Endodermal cell (in vitro differentiated cells): ENCODE measurements around the gene TRPV4. TPM values are rescaled to one million over a fixed set of nuclear protein-coding genes. Genes with fewer than 3 reads are reported as not detected.
A peak's percentile ranks its signal among the peaks of the same experiment; 100 is the strongest.

Source experiments
- DNase-seq: peaks from one replicate; pipeline ENCODE4 v3.0.0-alpha.2; 2017
- H3K27ac ChIP-seq: 2 replicates; pipeline ENCODE4 v1.5.1; 2013; ENCODE audit warnings: mild to moderate bottlenecking, low read depth, low read length, moderate library complexity
- H3K27me3 ChIP-seq: 2 replicates; pipeline ENCODE4 v1.6.1; 2013; ENCODE audit warnings: mild to moderate bottlenecking, low read length, moderate library complexity; ENCODE audit not compliant: insufficient read depth, control insufficient read depth, poor library complexity, severe bottlenecking
- H3K36me3 ChIP-seq: 2 replicates; pipeline ENCODE4 v1.7.0; 2013; ENCODE audit warnings: mild to moderate bottlenecking, low read length, moderate library complexity; ENCODE audit not compliant: control insufficient read depth, insufficient read depth
- H3K4me1 ChIP-seq: one replicate; pipeline ENCODE4 v1.7.0; 2013; ENCODE audit warnings: low read length; ENCODE audit not compliant: control insufficient read depth, insufficient read depth
- H3K4me3 ChIP-seq: 2 replicates; pipeline ENCODE4 v1.5.1; 2013; ENCODE audit warnings: mild to moderate bottlenecking, low read length, moderate library complexity
- H3K9ac ChIP-seq: 2 replicates; pipeline ENCODE4 v1.6.1; 2013; ENCODE audit warnings: mild to moderate bottlenecking, low read length, moderate library complexity; ENCODE audit not compliant: poor library complexity, severe bottlenecking; ENCODE audit errors: extremely low read depth
- H3K9me3 ChIP-seq: 2 replicates; pipeline ENCODE4 v1.6.1; 2013; ENCODE audit warnings: mild to moderate bottlenecking, low read length, moderate library complexity; ENCODE audit not compliant: control insufficient read depth
- H3K27ac Mint-ChIP-seq: 2 replicates; pipeline ENCODE4 v1.8.0; 2020; ENCODE audit warnings: mixed read lengths
- H3K27me3 Mint-ChIP-seq: 2 replicates; pipeline ENCODE4 v1.8.0; 2021; ENCODE audit warnings: mild to moderate bottlenecking, mixed read lengths; ENCODE audit not compliant: insufficient read depth
- H3K36me3 Mint-ChIP-seq: 2 replicates; pipeline ENCODE4 v1.8.0; 2020; ENCODE audit warnings: low read depth, mixed read lengths
- H3K4me1 Mint-ChIP-seq: 2 replicates; pipeline ENCODE4 v1.8.0; 2020; ENCODE audit warnings: mixed read lengths
- H3K4me3 Mint-ChIP-seq: 2 replicates; pipeline ENCODE4 v1.8.0; 2020; ENCODE audit warnings: mild to moderate bottlenecking, moderate library complexity, mixed read lengths
- H3K9me3 Mint-ChIP-seq: 2 replicates; pipeline ENCODE4 v1.8.0; 2020; ENCODE audit warnings: mild to moderate bottlenecking, mixed read lengths
- CTCF ChIP-seq: fragments of 200-600 bp; sonication (generic); conservative IDR thresholded peaks from 2 replicates; pipeline ENCODE4 v1.5.0; 2021; ENCODE audit warnings: antibody characterized with exemption, mild to moderate bottlenecking
- WGBS, 2 experiments: methylation state at CpG; one replicate each; pipeline versions ENCODE4 v1.1.5 to v1.1.7; 2013; ENCODE audit warnings: missing lambda C conversion rate in 2 of 2, mixed read lengths in 1 of 2; ENCODE audit not compliant: insufficient coverage in 1 of 2, insufficient read length in 1 of 2; 5-methylcytosine and 5-hydroxymethylcytosine counted together
- total RNA-seq, 2 donors: library from RNA; stranded (reverse); fragmentation: NEBNext Ultra II Directional in 1 of 2; extraction: Animal tissue kit (Norgen Biotek cat#: 25700) in 1 of 2; gene quantifications; 2 replicates in 1 of 2; 3 replicates in 1 of 2; pipeline ENCODE4 v1.2.1, GENCODE V29; 2021

The TRPV4 gene
- total RNA-seq, 2 donors from 2014 or later = 14.0 to 14.2 TPM

- 80 to 90% methylated on average over 3 of the region's 3 CpGs for WGBS, 2 experiments
- no peaks in the 10 kb centered on the region for H3K36me3 Mint-ChIP-seq
Measured at GRCh38 chr12:109836916-109837315, 3.7 kb upstream of the TRPV4 start.

GRCh38 chr12:109835827-109836226 is 2.6 kb upstream of the TRPV4 start:
- no peaks in the 10 kb centered on the region for H3K27me3 Mint-ChIP-seq
- WGBS, 2 experiments = 87 to 92% methylated on average over 4 of the region's 4 CpGs
- TF ChIP-seq CTCF = no peak

More at GRCh38 chr12:109836916-109837315, 3.7 kb upstream of the TRPV4 start:
- Mint-ChIP-seq H3K4me3 (no peak overlapping the region), H3K27me3 (no peaks in the 10 kb centered on the region), H3K9me3 (no peaks in the 10 kb centered on the region), H3K4me1 (peaks cover 15% of the 10 kb centered on the region), H3K27ac (no peak overlapping the region)
- Histone ChIP-seq H3K36me3 (no peaks in the 10 kb centered on the region), H3K4me1 (no peaks in the 10 kb centered on the region), H3K9me3 (no peaks in the 10 kb centered on the region), H3K27me3 (no peaks in the 10 kb centered on the region), H3K4me3 (no peak overlapping the region), H3K27ac (no peak overlapping the region), H3K9ac (no peak overlapping the region)
- peak; percentile 54 for DNase-seq
- no peak for TF ChIP-seq CTCF

DNA sequence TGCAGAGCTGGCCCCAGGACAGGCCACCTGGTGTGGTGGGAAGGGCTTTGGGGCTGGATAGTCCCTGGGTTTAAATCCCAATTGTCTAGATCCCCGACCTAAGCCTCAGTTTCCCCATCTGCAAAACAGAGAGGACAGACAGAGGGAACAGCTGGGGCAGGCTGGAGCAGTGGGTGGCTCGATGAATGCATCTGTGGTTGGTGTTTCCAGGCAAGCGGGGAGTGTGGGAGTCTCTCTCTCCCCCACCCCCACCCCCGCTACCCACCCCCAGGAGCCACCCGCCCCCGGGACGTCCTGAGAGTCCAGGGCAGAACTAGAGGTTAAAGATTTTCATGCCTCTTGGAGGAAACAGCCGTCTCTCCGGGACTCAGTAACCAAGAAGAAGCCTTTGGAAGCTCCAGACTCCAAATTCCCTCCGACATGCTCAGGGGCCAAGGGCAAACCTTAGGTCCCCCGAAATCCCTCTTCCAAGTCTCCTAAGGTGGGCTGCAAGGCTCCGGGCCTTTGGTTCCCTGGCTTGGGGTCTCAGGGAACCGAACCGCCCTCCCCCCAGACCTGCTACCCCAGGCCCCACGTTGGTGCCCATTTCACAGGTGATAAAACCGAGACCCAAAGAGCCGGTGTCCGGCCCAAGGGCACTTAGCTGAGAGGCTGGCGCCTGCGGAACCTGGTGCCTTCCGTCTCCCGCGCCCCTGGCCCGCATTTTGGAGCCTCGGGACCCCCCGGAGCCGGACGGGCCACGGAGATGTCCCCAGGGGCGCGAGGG is 474 bp downstream of the TRPV4 start:
- peak overlapping the region; percentile 64 for H3K4me3 Mint-ChIP-seq
- Histone ChIP-seq H3K4me3 (peak overlapping the region; percentile 79), H3K4me1 (no peaks in the 10 kb centered on the region), H3K27me3 (no peaks in the 10 kb centered on the region), H3K9me3 (no peaks in the 10 kb centered on the region), H3K9ac (peak overlapping the region; percentile 25), H3K36me3 (no peaks in the 10 kb centered on the region), H3K27ac (no peak overlapping the region)
- TF ChIP-seq CTCF = no peak
- WGBS, 2 experiments = 34 to 56% methylated on average over 7 to 28 of the region's 31 CpGs
- no peaks in the 10 kb centered on the region for H3K27me3 Mint-ChIP-seq
- H3K27ac Mint-ChIP-seq = no peak overlapping the region
- H3K9me3 Mint-ChIP-seq = no peaks in the 10 kb centered on the region
- DNase-seq = no peak
- no peaks in the 10 kb centered on the region for H3K36me3 Mint-ChIP-seq
- peaks cover 13% of the 10 kb centered on the region for H3K4me1 Mint-ChIP-seq

More at GRCh38 chr12:109835827-109836226, 2.6 kb upstream of the TRPV4 start:
- no peak overlapping the region for H3K27ac Mint-ChIP-seq
- H3K27ac ChIP-seq = no peak overlapping the region
- H3K9me3 Mint-ChIP-seq = no peaks in the 10 kb centered on the region
- H3K4me3 ChIP-seq = no peak overlapping the region
- H3K9ac ChIP-seq = no peak overlapping the region
- no peaks in the 10 kb centered on the region for H3K27me3 ChIP-seq
- peaks cover 19% of the 10 kb centered on the region for H3K4me1 Mint-ChIP-seq
- no peaks in the 10 kb centered on the region for H3K9me3 ChIP-seq
- no peaks in the 10 kb centered on the region for H3K36me3 ChIP-seq
- no peaks in the 10 kb centered on the region for H3K4me1 ChIP-seq
- peak; percentile 44 for DNase-seq
- H3K4me3 Mint-ChIP-seq = no peak overlapping the region
- H3K36me3 Mint-ChIP-seq = no peaks in the 10 kb centered on the region
